GM18858 (cell line): ENCODE results near the gene PAN3.
A peak's percentile ranks its signal among the peaks of the same experiment; 100 is the strongest.

Experiments
- ATAC-seq: cut with Tn5 transposase; IDR thresholded peaks from one replicate; pipeline ENCODE4 v1.9.1; 2021; ENCODE audit not compliant: unreplicated experiment

PAN3 gene

DNA sequence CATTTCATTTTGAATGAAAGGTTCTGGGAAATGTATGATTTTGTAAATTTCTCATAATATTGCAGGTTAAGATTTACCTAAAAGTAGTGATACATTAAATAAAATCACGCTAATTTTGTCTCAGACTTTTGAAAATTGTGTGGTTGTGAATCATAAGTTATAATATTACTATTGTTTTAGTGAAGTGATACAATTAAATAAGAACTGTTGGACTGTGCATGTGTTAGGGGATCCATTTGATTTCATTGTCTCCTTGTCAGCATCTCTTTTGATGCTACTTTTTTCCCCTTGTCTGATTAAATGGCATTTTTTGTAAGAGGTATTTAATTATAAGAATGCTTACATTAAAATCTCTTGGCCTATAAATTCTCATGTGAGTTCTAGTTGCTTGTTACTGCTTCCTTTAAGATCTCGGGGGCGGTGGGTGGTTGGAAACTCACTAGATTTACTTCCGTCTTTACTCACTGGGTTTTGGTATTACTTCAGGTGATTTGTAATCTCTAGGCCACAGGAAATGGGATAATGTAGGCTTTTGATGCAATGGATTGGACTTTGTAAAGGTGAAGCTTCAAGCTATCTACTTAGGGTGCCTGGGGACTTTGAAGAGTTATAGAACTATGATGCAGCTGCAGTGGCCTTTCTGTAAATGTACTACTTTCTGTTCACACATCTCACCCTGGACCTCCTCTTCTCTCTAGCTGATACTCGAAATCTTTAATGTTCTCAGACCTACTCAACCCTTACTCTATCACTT, 66.5 kb downstream of the PAN3 start:
- peak; percentile 60 for ATAC-seq

DNA sequence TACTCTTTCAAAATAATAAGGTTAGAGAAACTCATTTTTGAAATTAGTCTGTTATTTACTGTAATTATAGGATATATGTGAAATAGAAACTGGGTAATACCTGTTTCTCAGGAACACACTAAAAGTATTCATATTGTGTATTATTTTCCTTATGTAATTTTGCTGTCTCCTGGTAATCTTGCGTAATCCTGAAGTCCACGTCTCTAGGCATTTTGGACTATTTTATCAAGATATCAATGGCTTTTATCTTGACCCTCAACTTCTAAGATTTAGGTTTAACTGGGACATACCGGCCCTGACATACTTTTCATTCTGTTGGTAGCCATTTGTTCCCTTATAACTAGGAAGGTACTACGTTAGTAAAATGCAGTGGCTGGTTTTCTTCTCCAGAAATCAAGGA, 80.3 kb downstream of the PAN3 start:
- no peak for ATAC-seq

DNA sequence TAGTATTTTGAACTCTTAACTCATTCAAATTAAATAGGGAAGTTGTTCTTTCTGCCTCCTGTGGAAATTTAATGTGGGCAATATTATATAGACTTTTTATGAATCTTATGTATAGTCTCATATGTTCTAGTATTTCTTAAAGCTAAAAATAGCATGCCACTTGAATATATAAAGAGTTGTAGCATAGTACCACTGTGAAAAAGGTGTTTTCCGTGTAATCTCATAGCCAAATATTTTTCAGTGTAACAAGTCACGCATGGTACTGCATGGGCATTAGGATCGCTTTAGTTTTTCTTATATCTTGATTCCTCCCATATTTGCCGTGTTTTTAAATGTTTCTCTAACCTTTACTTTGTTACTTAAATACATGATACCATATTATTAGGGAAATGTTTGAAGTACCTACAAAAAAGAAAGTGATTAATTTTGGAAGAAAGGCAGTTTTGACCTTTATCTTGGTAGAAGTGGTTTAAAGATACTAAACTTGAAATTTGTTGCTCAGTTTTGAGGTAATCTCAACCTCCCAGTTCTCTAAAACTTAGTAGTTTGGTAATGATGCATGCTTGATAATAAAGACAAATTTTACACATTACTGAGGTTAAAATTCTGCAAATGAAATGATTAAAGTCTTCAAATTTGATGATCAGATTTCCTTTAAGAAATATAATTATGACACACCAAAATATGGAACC, 81.2 kb downstream of the PAN3 start:
- no peak for ATAC-seq

DNA sequence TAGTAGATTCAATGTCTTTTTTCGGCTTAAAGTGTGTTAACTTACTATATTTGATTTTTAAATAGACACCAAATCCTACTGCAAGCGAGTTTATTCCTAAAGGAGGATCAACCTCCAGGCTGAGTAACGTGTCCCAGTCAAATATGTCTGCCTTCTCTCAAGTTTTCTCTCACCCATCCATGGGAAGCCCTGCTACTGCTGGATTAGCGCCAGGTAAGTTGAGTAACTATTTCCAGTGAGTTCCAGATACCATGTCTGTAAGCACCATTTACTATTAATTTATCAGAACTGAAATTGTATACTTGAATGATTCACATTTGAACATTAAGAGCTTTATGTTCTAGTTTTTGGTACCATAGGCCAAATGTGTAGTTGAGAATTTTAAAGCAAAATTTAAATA, 81.8 kb downstream of the PAN3 start:
- ATAC-seq: no peak

DNA sequence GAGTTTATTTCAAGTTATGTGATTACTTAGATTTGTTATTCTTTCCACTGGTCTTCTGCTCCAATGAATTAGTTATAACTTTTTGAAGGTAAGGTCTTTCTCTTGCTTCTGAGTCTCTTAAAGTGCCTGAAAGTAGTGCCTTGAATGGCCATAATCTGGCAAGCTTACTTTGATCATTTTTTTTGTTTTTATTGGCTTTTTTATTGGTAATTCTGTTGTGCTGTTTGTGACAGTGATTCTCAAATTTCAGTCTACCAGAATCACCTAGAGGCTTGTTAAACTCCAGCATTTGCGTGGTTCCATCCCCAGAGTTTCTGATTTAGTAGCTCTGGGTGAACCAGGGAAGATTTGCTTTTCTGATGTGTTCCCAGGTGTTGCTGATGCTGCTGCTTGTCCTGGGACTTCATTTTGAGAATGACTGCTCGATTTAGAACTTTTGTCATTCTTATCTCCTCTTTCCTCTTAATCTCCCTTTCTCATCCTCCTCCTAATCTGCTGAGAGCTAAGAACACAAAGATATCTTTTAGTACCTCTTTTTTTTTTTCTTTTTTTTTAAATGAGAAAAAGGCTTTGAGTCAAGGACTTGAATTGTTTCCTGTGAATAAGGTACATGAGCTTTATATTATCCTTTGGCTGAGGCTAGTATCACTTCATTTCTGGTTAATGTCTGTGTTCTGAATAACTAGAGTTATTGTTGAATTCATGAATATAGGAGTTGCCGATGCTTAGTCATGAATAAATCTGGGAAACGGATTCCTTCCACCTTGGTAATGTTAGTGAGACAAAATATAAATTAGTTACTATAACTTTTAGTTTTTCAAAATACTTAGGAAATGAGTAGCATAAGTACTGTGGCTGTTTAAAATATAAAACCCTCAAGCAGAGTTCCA, 91.4 kb downstream of the PAN3 start:
- no peak for ATAC-seq

DNA sequence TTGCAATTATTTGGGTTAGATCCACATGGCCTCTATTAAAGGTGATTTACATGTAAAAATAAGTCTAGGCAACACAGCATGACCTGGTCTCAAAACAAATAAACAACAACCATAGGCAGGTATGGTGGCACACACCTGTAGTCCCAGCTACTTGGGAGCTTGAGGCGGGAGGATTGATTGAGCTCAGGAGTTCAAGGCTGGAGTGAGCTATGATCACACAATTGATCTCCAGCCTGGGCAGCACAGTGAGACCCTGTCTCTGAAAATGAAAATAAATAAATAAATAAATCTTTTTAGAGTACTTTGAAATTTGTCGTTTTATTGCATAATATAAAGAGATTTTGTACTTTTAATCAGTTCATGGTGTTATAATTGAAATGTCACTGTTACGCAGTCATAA, 93.3 kb downstream of the PAN3 start:
- ATAC-seq: no peak

DNA sequence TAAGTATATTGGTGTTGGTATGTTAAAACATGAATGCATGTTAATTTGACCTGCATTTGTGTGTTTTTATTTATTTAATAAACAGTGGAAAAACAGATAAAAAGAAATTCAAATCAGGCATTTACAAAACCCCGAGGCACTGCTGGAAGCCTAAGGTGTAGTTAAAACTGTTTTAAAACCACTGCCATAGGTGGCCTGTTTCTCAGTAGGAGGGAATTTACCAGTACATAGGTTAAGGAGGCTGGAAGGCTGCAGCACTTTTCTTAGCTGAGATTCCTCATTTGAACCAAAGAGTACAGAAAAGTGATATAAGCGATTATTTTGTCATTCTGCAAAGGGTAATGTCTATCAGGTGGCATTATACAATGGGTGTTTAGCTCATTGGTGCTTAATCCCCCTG, 99.6 kb downstream of the PAN3 start:
- no peak for ATAC-seq

DNA sequence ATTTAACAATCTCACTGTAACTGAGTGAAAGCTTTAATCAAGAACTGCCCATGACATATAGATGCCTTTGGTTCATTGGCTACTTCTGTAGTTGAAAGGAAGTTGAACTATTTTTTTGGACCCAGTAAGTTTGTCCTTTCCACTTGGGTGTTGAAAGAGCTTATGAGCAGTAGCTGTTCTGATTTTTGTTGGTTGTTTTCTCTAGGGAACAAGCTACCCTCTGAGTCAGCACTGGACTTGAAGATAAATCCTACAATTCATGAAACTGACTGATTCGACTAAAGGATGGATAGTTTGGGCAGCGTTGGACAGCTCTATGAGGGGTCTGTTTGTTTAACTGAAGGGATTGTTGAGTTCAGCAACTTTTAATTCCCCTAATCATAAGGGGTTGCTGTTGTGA, 101.0 kb downstream of the PAN3 start:
- no peak for ATAC-seq

DNA sequence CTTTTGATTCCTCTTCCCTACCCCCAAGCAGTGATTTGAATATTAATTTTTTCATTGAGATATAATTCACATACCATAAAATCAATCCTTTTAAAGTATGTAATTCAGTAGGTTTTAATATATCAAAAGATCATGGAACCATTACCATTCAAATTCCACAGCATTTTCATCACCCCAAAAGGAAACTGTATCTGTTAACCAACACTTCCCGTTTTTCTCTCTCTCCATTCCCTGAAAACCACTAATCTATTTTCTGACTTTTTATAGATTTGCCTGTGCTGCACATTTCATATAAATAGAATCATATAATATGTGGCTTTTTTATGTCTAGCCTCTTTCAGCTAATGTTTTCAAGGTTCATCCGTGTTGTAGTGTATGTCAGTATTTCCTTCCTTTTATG, 107.1 kb downstream of the PAN3 start:
- ATAC-seq: no peak

DNA sequence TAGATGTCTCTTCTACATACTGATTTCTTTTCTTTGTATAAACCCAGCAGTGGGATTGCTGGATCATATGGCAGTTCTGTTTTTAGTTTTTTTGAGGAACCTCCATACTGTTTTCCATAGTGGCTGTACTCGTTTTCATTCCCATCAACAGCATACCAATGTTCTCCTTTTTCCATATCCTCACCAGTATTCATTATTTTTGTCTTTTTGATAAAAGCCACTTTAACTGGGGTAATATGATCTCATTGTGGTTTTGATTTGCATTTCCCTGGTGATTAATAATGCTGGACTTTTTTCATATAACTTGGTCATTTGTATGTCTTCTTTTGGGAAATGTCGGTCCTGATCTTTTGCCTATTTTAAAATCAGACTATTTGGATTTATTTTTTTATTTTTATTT, 108.5 kb downstream of the PAN3 start:
- ATAC-seq: no peak

DNA sequence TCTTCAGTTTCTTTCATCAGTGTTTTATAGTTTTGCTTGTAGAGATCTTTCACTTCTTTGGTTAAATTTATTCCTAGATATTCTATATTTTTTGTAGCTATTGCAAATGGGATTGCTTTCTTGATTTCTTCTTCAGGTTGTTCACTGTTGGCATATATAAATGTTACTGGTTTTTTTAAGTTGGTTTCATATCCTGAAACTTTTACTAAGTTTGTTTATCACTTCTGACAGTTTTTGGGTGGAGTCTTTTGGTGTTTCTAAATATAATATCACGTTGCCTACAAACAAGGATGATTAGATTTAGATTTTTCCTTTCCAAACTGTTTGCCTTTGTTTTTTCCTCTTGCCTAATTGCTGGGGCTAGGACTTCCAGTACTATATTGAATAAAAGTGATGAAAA, 109.7 kb downstream of the PAN3 start:
- ATAC-seq: no peak

DNA sequence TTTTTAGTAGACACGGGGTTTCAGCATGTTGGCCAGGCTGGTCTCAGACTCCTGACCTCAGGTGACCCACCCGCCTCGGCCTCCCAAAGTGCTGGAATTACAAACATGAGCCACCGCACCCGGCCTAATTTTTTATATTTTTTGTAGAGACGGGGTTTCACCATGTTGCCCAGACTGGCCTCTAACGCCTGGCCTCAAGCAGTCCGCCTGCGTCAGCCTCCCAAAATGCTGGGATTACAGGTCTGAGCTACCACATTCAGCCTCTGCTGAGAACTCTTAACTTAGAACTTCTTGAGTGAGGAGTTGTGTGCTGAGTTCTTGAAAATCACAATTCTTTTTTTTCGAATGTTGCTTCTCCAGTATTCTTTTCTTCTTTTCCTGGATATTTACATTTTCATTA, 112.2 kb downstream of the PAN3 start:
- ATAC-seq: no peak

DNA sequence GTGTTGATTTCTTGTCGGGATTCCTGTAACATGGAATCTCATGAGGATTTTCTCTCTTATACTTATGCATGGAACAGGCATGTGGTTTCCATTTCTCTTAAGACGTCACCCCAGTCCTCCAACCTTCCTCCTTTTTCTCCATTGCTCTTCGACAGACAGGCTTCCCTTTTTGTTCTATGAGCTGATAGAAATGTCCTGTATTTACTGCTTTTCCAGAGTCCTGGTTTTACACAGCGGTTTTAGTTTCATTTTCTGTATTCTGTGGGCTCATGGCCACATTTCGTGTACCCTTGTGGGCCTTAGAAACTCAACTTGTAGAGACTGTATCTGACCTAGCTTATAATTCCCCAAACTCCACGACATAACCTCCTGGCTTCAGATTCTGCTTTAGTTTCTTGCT, 113.1 kb downstream of the PAN3 start:
- no peak for ATAC-seq

DNA sequence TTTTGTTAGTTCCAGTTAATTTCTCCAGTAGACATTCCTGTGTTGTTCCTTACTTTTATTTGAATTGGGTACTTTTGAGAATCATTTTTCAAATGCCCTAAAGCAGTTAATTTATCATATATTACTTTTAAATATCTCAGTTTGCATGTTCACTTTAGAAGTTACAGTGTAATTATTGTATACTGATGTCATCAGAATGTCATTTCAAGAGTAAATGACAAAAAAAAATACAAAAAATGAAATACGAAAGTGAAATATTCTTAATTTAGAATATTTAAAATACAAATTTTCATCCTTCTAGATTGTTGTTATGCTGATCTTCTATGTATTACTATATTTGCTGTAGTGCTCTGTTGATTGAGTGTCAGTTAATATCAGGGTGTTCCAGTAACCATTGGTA, 114.2 kb downstream of the PAN3 start:
- no peak for ATAC-seq

DNA sequence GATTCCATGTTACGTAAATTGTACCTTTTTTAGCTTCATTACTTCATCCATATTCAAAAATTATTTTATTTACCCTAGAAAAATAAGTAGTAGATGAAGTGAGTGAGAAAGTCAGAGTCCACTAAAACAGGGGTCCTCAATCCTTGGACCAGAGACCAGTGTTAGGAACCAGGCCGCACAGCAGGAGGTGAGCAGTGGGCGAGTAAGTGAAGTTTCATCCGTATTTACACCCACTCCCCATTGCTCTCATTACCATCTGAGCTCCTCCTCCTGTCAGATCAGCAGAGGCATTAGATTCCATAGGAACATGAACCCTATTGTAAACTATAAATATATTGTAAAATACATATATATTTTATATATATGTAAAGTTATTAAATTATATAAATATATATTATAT, 119.0 kb downstream of the PAN3 start:
- ATAC-seq: no peak

DNA sequence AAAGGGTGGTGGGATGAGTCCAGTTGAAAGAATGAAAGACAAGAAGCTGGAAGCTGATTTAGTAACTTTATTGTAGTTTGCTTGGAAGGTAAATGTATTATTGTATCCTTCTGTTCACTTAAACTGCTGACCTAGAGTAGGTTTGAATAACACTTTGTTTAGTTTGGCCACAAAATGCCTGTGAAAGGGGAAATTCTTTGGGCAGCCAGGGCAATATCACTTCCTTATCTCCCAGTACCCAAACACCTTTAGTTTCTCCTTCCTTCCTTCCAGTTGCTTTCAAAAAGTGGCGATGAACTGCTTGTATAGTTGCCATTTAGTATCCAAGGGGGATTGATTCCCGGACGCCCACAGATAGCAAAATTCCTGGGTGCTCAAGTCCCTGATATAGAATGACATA, 120.1 kb downstream of the PAN3 start:
- no peak for ATAC-seq

DNA sequence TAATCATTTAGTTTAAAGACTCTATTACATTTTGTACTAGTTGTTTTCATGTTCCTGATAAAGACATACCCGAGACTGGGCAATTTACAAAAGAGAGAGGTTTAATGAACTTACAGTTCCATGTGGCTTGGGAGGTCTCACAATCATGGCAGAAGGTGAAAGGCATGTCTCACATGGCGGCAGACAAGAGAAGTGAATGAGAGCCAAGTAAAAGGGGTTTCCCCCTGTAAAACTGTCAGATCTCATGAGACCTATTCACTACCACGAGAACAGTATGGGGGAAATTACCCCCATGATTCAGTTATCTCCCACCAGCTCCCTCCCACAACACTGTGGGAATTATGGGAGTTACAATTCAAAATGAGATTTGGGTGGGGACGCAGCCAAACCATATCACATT, 129.2 kb downstream of the PAN3 start:
- ATAC-seq: no peak

DNA sequence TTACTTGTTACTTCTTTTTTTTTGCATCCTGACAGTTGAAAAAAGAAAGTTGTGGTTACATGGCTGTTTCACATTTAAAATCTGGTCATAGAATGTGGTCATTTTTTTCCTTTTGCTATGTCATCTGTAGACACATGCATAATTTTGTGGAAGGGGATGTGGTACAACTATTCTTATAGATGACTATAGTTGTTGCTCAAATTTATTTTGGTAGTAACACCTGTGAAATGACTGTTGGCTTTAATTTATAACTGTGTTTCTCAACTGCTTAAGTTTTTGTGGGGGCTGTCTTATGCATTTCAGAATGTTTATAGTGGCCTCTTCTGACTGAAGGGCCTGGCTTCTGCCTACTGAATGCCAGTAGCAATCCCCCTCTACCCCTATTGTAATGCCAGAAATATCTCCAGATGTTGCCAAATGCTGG, 130.5 kb downstream of the PAN3 start:
- peak; percentile 98 for ATAC-seq

DNA sequence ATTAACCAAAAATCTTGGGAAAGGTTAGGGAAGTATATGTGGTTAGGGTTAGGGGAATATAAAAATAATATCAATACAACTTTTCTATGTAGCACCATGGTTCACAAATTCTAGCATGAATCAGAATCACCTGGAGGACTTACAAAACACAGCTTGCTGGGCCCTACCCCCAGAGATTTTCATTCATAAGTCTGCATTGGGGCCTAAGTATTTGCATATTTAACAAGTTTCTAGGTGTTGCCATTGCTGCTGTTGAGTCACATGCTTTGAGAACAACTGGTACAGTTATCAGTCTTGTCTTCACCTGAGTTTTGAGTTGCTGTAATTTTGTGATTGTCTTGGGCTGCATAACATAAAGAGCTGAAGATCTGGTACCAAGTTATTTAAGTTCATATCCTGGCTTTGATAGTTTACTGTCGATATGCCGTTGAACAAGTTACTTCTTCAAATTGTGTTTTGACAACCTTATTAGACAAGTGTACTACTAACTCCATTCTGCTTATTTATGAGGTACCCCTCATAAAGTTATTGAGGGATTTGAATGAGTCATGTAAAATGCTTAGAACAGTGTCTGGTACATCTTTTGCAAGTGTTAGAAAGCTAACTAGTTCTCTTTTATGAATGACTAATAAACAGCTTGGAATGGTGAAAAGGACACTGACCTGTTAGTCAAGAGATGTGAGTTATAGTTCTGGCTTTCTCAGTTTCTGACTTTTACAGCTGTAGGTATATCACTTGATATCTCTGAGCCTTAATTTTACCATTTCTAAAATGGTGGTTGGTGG, 132.9 kb downstream of the PAN3 start:
- ATAC-seq: no peak

DNA sequence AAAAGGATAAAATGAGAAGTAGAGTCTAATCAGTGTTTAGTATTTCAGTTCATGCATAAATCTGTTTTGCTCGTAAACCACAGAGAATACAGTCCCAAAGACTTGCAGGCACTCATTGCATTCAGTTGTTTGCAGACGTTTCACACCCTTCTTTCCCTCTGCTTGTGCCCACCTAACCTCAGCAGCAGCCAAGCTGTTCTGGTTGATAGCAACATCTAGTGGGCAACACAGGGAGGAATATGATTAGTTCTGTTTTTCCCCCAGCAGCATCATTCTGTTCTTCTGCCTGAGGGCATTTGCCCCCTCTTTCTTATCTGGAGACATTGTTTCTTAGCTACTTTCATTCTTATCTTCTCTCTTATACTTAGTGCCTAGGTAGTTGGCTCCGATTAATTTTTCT, 135.6 kb downstream of the PAN3 start:
- ATAC-seq: no peak

DNA sequence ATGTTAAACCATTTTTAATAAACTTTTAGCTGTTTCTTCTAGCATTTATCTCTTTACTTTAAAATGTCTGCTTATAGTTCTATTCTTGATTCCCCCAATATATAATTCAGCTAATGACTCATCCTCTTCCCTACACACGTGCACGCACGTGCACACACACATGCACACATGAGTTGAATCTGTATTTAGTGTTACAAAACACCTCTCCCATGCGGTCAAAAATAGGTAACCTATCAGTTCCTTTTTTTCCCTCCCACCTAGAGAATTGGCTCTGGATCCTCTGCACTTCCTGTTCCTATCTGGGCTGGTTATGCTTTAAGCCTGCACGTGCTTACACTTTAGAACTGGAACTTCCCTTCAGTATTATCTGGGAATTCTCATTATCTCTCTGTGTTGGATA, 144.1 kb downstream of the PAN3 start:
- ATAC-seq: no peak
